GM18858 (cell line): ENCODE results near the gene ANKRD53.

Experiments used
- ATAC-seq: cut with Tn5 transposase; IDR thresholded peaks from one replicate; pipeline ENCODE4 v1.9.1; 2021; ENCODE audit not compliant: unreplicated experiment

Gene ANKRD53

DNA sequence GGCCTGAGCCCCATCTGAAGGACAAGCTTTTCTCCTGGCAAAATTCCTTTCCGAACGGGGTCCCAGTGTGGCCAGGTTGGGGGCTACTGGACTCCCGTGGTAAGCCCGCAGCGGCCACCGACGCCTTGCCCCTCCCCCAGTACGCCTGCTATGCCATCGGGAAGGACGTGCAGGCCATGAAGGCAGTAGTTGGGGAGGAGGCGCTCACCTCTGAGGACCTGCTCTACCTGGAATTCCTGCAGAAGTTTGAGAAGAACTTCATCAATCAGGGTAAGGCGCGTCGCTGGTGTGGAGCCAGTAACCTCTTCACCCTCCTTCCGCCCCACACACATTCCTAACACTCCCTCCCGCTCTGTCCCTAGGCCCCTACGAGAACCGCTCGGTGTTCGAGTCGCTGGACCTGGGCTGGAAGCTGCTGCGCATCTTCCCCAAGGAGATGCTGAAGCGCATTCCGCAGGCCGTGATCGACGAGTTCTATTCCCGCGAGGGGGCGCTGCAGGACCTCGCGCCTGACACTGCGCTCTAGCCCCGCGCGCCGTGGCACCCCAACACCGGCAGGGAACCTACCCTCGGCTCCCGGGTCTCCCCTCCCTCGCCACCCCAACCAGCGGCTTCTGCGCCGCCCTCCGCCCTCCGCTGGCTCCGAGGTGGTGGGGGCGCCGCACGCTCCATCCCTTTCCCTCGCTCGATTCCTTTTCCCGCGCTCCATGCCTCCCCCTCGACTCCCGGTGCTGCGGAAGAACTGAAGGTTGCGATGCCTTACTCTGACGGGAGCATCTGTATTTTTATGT, 13.6 kb upstream of the ANKRD53 start:
- ATAC-seq: no peak

DNA sequence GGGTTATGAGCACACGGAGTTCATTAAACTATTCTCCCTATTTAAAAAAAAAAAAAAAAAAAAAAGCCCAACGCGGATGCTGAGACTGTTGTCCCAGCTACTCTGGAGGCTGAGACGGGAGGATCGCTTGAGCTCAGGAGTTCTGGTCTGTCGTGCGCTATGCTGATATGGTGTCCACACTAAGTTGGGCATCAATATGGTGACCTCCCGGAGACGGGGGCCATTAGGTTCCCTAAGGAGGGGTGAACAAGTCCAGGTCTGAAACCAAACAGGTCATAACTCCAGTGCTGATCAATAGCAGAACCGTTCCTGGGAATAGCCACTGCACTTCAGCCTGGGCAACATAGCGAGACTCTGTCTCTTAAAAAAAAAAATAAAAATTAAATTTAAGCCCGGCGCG, 12.9 kb upstream of the ANKRD53 start:
- ATAC-seq: no peak

DNA sequence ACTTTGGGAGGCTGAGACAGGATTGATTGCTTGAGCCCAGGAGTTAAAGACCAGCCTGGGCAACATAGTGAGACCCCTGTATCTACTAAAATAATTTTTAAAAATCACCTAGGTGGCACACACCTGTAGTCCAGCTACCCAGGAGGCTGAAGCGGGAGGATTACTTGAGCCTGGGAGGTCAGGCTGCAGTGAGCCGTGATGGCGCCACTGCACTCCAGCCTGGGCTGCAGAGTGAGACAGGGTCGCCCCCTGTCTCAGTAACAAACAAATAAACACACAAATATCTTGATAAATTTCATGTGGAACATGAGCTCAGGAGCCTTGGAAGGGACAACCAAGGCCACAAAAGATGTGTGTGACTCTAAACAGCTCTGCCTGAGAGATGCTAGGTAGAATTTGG, 11.7 kb upstream of the ANKRD53 start:
- no peak for ATAC-seq

DNA sequence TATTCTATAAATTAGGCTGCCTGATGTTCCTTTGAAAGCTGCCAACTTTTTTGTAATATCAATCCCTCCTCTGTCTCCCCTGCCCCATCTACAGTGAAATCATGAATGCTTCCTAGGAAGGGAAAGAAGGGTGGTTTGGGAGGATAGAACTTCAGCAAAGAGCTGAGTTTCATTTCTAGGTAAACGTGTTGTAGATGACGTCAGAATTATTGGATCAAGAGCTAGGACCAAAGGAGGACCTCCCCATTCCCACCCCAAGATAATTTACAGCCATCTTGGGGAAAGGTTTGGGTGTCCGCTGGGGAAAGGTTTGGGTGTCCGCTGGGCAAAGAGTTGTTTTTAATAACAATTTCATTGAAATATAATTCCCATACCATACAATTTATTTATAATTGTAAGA, 11.2 kb upstream of the ANKRD53 start:
- ATAC-seq: no peak

DNA sequence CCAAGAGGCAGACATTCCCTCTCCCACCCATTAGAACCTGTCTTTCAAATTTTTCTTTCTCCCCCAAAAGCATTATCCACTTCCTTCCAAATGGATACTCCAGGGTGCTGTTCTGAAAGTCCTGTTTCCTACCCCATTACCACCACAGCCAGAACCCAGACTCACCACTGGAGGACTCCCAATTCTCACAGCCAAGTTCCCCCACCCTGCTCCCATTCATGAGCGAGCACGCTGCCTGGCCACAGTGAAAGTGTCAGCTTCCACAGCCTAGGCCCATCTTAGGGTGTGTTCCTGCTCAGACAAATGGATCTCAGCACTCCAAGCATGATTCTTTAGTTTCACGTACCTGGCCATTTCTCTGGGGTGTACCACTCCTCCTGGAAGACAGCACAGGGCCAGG, 3.8 kb upstream of the ANKRD53 start:
- ATAC-seq: no peak

DNA sequence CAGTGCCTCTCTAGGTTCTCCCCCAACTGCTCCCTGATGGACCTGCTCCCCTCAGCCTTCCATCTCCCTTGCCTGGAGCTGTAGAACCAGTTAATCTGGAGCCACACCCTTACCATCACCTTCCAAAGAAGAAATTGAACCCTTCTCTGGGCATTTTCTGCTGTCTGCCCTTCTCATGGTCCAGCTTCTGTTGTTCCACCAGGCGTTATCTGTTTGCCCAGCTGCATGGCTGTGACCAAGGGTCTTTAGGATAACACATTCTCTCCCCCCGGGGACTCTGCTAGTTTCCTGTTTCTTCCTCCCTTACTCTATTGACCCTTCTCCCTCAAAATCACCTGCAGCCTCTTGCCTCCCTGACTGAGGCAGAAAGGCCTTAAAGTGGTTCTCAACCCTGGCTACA, 3.2 kb upstream of the ANKRD53 start:
- ATAC-seq: no peak

DNA sequence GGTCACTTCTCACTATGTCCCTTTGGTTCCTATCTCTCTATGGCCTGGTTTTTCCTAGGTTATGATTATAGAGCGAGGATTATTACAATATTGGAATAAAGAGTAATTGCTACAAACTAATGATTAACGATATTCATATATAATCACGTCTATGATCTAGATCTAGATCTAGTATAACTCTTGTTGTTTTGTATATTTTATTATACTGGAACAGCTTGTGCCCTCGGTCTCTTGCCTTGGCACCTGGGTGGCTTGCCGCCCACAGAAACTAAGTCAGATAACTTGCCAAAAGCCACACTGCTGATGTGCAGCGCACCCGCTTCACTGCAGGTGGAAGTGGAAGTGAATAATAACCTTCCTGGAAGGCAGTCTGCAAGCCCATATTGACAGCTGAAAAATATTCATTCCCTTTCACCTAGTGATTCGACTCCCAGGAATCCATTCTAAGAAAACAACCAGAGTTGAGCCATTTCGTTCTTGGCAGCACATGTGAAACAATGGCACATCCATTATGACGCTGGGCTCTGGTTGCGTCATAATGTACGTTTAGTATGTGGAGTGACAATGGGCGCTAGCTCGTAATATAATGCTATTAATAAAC, 725 bp upstream of the ANKRD53 start:
- ATAC-seq: no peak

DNA sequence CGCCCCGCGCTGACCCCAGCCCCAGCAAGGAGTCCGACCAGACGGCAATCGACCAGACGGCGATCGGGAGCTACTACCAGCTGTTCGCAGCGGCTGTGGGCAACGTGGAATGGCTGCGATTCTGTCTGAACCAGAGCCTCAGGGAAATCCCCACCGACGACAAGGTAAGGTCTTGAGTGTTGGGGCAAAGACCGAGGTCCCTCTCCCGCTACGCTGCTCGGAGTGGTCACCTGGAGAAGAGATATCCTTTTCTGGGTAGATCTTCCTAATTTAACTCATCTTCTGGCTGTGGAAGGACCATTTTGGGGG, 704 bp downstream of the ANKRD53 start:
- ATAC-seq: no peak

DNA sequence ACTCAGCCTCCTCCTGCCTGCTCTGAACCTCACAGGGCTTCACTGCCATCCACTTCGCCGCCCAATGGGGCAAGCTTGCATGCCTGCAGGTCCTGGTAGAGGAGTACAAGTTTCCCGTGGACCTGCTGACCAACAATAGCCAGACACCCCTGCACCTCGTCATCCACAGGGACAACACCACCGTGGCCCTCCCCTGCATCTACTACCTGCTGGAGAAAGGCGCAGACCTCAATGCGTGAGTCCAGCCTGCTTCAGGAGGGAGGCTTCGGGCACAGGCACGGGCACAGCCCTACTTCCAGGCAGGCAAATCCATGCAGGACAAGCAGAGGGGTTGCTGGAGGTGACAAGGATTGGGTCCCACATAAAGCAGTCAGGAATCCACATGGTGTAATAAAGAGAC, 1.2 kb downstream of the ANKRD53 start:
- no peak for ATAC-seq

DNA sequence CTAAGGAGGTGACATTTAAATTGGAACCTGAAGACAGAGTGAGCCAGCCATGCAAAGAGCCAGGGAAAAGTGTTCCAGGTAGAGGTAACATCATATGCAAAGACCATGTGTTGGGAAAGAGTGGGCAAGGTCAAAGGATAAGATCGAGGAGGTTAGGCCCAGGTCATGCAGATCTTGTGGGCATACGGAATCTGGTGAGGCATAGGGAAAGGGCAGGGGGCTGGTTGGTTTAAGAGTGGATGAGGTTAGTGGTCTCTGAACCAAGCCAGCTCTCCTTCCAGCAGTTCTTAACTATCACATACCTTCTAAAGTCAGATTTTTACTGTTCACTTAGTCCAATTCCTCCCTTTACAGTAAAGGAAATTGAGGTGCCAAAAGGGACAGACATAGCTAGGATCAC, 3.0 kb downstream of the ANKRD53 start:
- no peak for ATAC-seq

DNA sequence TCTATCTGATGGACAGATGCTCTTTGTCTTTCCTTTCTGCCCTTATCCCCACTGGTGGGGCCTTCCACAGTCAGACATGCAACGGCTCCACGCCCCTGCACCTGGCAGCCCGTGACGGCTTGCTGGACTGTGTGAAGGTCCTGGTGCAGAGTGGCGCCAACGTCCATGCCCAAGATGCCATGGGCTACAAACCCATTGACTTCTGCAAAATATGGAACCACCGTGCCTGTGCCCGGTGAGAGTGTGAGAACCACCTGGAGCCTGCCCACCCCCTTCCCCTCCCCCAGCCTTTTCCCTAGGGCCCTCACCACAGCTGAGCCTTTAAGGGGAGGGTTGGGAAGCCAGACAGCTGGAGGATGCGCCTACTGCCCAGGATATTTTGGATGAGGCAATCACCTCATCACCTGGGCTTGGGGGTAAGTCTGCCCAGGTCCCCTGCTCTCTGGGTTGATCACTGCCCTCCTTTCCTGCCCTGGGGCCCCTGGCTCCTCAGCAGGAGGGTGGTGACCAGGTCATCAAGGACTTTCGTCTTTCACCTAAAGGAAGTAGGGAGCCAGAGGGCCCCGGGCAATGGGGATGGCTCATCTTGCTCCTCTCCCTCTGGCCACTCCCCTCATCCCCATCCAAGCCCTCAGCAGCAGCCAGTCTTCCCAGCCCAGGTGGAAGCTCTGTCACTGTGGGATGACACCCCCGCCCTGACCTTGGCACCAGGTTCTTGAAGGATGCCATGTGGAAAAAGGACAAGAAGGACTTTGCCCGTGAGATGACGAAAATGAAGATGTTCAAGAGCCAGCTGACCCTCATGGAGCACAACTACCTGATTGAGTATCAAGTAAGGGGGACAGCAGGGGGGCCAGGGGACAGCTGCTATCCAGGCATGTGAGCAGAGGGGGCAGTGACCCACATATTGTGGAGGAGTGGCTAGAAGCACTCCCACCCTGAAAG, 3.7 kb downstream of the ANKRD53 start:
- ATAC-seq: no peak

DNA sequence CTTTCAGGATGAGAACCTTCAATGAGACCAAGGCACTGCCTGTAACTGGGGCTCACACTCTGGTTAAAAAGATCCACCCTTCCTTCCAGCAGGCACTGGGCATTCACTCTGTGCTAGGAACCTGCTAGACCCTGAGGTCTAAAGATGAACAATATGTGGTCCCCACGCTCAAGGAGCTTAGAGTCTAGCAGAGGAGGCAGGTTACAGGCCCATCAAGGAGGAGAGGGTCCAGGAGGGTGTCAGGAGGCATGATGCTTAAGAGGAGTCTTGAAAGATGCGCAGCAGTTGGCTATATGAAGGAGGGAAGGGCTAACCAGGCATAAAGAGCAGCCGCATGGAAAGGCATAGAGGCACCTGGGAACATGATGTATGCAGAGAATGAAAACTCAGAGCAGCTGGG, 4.5 kb downstream of the ANKRD53 start:
- no peak for ATAC-seq

DNA sequence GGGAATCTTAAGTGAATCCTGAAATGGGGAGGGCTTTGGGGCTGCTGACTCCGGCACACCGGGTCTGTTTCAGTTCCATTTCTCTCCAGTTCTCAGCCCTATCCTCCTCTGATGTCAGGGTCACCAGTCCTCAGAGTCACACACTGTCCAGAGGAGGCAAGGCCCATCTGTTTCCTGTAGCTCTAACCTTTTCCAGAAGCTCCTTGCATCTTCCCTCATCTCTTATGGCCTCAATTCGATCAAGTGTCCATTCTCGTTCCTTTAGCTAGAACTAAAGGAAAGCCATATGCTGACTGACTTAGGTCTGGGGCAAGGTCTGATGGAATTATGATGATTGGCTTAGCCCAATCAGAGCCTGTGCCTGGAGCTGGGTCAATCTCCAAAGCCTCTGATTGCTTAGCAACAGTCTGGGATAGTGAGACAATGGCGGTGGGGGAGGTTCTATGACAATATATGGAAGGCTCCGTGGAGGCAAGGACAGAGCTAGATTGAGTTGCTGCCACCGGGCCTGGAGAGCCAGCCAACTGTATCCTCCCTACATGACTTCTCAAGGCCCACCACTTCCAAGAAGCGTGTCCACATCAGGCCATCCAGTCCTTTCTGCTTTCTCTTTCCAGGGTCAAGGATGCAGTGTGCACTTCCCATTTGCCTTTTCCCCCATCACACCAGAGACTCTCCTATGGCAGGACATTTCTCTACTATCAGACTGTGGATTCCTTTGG, 5.2 kb downstream of the ANKRD53 start:
- ATAC-seq: no peak

DNA sequence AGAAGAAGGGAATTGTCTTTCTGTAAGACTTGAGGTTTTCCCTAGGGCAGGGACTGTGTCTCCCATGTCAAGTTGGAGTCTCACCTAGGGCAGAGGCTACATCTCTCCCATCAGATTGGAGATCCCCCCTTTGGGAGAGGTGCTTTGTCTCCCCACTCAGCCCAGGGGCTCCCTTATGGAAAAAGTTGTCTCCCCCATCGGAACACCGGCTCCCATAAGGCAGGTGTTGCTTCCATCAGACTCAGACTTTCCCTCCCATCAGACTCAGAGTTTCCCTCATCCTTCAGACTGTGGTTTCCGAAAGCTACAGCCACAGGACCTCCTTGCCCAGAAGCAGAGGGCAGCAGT, 5.8 kb downstream of the ANKRD53 start:
- no peak for ATAC-seq

DNA sequence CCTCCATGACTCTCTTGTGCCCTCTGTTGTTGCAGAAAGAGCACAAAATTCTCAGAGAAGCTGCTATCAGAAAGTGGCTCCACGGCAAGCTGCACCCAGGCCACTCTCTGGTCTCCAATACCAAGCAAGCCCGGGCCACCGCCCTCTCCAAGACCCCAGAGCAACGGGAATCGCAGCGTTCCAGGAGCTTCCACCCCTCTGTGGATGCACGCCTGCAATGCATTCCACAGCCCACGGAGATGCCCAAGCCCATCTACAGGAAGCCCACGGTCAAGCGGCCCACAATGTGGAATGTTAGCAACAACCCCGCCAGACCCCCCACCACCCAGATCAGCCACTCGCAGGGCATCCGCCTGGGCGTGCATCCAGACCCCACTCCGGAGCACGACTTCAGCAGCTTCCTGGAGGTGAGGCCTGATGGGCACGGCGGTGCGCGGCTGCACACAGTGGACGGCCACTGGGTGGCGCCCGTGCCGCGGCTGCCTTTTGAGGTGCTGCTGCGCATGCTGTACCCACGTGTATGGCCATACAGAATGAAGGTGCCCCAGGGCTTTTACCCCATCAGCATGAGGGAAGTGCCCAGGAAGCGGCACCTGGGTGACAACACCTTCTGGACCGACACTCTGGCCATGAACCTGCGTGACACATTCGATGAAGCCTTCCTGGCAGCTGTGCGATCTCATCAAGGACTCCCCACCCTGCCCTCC, 6.3 kb downstream of the ANKRD53 start:
- peak; percentile 92 for ATAC-seq

DNA sequence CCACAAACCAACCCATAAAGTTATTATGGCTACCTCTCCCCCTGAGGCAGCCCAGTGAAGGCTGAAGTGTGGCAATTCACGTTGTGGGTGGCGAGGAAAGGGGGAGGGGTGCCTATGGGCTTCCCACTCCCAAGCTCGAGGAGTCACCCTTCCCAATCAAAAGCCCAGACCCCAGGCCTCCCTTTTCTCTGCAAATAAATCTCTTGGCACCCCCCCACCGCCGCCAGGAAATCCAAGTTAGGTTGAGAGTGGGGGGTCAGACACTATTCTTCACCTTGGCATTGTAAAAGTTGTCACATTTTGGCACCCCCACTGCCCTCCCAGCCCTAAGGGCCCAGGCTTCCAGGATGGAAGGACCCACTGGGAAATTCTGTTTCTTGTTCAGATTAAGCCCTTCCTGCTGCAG, 6.9 kb downstream of the ANKRD53 start:
- ATAC-seq: no peak

DNA sequence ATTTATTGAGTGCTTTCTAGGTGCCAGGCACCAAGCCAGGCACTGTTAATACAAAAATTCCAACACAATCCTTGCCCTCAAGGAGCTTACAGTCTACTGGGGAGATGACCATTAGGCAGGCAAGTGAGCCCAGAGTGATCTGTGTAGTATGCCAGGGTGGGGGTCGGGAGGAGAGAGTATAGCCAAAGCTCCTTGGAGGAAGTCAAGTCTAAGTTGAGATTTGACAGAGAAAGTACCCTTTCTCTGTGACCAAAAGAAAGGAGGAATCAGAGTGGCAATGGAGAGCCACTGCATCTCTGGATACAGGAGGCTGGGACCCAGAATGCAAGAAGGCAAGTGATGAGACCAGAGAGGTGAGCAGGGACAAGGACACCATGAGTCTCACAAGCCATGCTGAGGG, 7.5 kb downstream of the ANKRD53 start:
- no peak for ATAC-seq

DNA sequence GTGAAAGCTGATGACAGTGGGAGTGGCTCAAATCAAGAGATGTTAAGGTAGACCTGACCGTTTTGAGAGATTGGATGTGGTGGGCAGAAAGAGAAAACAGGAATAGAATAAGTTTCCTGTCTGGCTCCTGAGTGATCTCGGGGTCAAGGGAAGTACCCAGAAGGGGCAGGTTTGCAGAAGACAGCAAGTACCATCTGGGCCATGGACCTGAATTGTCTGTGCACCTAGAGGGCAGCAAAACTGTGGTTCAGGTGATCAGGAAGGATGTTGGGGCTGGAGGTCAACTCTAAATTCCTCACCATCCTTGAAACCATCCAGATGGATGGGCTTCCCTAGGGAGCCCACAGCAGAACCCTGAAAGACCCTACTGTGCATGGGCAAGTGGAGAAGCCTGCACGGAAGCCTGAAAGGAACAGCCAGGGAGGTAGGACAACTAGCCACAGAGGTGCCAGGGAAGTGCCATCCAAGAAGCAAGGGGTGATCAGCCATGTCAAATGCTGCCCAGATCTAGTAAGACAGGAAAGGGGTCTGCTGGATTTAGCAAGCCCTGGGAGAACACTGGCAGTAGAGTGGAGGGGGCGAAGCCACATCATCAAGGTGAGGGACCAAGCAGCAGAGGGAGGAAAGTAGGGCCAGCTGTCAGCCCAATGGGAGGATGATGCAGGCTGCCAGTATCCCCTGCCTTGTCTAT, 8.2 kb downstream of the ANKRD53 start:
- ATAC-seq: no peak

DNA sequence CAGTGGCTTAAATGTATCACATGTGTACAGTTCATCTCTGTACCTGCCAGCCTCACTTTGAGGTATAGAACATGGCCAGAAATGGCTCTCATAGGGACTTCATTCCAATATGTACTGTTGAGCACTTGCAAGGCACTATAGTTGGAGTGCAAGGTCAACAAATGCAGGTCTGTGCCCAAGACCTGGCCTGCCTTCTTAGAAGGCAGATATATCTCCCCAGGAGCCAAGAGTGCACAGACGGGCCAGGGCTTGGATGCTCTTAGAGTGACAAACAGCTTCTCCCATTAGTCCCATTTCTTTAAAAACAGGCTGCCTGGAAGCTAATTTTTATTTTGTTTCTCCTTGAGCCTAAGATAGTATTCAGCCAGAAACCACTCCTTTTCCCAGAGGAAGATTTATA, 9.0 kb downstream of the ANKRD53 start:
- no peak for ATAC-seq

DNA sequence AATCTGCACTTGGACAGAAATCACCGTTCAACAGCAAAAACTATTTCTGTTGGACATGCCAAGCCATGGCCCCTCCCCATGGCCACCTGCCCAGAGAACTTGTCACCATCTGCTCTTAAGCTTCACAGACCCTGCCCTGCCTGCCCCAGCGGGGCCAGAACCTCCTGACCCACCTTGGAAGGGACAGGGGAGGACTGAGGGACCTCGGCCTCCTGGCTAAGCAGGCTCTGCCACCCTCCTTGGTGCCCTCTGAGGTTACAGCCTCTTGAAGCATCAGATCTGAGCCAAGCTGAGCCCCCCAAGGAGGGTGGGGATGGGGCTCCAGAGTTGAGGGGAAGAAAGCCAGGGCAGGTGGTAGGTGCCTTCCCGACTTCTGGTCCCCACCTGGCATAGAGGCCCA, 9.7 kb downstream of the ANKRD53 start:
- ATAC-seq: no peak
